NCI-H146 treated with DMSO at 0.1 percent for 48 hours (cell line): ENCODE results near the gene TNS3.

ENCODE experiments used
- DNase-seq: peaks from one replicate; lab custom pipeline; 2025; ENCODE audit not compliant: unreplicated experiment; lab: John Stamatoyannopoulos, UW

Gene TNS3

GRCh38 chr7:47375121-47375938 is 206.6 kb downstream of the TNS3 start:
- DNase-seq = no peak

GRCh38 chr7:47374538-47374937 is 207.4 kb downstream of the TNS3 start:
- no peak for DNase-seq

DNA sequence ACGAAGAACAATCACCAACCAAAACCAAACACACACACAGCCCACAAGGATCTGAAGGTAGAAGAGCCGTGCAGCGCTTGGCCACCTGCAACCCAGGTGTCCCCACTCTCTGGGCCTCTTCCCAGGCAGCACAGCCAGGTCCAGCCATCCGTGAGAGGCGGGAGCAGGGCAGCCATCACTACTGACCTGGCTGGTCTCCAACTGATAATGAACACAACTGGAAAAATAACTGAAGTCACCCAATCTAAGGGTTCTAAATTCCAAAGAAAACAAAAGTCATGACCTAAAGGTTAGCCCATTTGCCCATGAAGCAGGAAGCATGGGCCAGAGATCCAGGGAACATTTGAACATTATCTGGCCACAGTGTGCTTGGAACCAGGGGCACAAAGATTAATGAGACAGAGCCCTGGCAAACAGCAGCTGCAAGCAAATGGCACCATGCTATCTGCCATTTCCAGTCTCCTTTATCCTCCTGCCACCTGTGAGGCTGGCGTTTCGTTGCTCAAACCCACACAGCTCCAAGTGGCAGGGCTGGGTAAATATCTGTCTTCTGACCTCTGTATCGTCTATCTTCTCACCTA is 207.9 kb downstream of the TNS3 start:
- peak; percentile 37 for DNase-seq

GRCh38 chr7:47371733-47372368 is 210.1 kb downstream of the TNS3 start:
- peak; percentile 79 for DNase-seq

DNA sequence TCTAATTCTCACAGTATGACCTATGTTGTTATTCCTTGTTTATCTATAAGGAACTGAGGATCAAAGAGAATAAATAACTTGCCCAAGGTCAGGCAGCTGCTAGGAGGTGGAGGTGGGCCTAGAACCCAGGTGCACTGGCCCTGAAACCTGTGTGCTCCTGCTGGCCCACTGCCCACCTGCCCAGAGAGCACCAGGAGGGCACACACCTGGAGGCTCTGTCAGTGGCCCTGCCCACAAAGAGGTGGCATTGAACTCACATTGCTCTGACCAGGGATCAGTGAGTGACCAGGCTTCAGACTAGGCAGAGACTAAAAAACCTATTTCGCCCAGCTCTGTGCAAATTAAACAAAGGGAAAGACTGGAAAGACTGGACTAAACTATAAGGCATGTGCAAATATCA is 210.6 kb downstream of the TNS3 start:
- no peak for DNase-seq

GRCh38 chr7:47370461-47371042 is 211.4 kb downstream of the TNS3 start:
- DNase-seq = no peak

GRCh38 chr7:47369736-47370135 is 212.2 kb downstream of the TNS3 start:
- DNase-seq = no peak

DNA sequence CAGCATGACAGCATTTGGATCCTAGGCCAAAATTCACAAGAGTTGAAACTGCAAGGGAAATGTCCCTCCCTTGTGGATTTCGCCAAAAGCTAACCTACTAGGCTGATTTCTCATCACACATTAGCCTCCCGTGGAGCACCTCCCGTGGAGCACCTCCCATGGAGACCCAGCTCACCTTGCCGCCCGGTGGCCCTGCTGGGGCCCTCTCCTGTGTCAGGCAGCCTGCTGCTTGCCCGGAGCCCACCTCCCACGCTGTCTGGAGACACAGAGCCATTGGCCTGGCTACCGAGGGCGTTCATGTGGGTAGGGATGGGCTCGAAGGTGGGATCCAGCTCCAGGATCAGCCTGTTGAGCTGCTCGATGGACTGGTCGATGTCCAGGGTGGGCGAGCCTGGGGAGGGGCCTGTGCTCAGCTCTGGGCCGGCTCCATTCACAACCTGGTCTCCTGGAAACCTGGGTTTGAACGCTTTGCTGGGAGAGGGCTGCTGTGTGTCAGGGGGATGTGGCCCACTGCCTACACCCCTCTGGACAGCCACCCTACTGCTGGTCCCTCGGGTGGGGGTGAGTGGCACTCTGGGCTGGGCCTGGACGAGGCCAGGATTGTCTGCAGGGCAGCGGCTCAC is 213.6 kb downstream of the TNS3 start:
- DNase-seq = no peak

DNA sequence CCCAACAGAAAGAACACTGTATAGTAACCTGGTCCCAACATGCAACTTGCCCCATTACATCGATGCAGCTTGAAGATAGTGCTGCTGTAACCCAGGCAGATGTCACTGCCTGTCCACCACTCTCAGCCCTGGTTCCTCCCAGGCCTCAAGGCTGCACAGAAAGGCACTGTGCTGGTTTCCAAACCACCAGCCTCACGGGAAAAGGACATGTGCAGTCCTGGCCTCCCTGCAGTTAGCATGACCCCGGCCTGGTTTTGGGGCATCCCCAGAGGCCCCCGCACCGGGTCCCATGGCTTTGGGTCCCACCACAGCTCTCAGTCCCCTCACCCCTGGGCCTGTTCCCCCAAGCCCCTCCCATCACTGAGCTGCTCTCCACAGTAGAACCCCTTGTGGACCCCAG is 214.5 kb downstream of the TNS3 start:
- DNase-seq = no peak

GRCh38 chr7:47366960-47367359 is 215.0 kb downstream of the TNS3 start:
- no peak for DNase-seq

DNA sequence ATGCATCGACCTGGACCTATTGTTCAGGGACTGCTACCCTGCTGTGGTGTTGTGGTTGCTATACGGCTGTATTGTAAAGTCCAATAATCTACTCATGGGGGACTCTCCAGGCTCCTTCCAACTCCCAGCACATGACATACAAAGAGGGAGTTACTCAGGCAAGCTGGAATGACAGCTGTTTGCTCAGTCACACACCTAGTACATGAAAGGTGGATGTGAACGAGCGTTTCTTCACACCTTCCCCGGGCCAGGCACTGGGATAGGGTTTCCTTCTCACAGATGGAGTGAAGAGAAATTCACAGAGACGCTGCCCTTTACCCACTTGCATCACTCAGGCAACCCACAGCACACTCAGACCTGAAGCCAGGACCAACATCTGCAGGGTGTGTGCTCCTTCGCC is 215.7 kb downstream of the TNS3 start:
- DNase-seq = peak; percentile 47

DNA sequence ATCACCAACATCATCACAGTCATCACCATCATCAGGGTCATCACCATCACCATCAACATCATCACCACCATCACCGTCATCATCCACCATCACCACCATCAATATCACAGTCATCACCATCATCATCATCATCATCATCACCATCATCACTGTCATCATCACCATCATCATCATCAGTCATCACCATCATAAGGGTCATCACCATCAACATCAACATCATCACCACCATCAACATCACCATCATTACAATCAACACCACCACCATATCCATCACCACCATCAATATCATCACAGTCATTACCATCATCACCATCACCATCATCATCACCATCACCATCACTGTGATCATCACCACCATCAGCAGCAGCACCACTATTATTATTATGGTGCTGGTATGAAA is 218.9 kb downstream of the TNS3 start:
- DNase-seq = no peak

DNA sequence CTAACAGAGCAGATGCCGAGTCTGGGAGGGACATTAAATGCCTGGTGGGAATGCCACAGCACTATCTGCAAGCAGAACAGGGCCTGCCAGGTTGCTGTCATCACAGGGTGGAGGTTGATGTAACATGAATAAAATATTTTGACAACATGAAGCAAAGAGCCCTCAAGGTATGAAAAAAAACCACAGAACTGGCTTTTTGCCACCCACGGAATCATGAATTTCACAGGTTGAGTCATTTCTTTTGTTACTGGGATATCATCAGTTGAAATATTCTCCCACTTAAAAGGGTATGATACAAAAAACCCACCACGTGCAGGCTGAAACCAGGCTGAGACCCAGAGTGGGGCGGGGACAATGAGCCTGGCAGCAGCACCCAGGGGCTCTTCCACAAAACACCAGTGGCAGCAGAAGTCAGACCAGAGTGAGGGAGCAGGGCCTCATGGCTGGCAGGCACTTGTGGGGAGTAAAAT is 220.1 kb downstream of the TNS3 start:
- DNase-seq = no peak

DNA sequence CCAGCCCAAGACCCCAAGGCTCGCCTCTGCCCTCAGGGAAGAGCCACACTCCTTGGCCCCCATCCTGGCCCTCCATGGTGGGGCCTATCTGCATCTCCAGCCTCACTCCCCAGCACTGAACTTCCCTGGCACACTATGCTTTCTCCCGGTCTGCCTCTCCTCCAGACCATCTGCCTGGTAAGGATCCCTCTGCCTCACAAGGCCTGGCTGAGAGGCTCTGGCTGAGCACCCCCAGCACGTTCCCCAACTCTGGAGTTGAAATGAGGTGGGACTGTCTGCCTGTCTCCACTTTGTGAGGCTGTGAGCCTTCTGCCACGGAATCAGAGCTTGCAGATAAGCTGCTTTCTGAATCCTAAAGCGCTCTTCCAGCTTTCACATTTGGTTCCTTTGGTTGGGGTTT is 220.7 kb downstream of the TNS3 start:
- DNase-seq = no peak

DNA sequence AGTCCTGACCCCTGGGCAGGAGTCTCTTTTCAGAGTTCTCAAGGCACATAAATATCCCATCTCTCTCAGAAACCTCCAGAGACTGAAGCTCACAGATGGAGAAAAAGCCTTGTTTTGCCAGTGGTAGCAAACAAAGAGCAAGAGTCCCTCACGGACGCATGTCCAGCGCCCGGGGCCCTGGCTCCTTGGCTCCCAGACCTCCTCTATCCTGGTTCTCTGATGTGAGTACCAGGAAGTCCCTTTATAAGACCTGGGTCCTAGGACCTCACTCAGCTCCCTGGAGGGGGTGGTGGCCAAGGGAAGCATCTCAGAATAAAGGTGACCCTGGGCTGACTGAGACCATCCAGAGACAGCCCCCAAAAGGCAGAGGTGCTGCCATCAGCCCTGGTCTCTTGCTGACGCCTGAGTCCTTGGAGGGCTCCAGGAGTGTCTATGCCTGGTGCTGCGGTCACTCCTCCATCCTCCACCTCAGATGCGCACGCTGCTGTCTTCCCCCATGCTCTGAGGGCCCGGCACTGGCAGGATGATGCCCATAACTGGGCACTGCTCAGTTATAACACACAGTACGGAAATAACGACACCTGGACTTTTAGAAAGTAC is 221.5 kb downstream of the TNS3 start:
- no peak for DNase-seq

DNA sequence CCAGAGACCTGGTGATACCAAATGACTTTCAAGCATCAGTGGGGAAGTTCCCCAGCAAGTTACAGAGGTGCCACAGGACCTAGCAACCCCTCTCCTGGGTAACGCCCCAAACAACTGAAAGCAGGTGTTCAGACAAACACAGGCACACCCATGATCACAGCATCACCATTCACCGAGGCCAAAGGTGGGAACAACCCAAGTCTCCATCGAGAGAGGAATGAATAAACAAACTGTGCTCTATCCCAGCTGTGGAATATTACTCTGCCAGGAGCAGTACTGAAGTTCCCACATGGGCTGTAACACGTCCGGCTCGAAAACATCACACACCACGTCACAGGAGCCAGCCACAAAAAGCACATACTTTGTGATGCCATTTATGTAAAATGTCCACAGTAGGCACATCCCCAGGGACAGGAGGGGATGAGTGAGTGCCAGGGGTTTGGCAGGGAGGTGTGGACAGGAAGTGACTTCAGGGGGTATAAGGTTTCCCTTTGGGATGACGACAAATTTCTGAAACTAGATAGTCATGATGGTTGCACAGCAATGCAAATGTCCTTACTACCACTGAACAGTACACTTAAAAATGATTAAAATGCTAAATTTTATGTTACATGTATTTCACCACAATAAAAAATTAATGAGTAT is 222.8 kb downstream of the TNS3 start:
- DNase-seq = no peak

GRCh38 chr7:47358357-47358756 is 223.6 kb downstream of the TNS3 start:
- DNase-seq = no peak

- no peak for DNase-seq
Measured at GRCh38 chr7:47357863-47358262, 224.0 kb downstream of the TNS3 start.

- no peak for DNase-seq
Measured at GRCh38 chr7:47357361-47357760, 224.6 kb downstream of the TNS3 start.

- DNase-seq = no peak
Measured at GRCh38 chr7:47356261-47356660, 225.7 kb downstream of the TNS3 start.

DNA sequence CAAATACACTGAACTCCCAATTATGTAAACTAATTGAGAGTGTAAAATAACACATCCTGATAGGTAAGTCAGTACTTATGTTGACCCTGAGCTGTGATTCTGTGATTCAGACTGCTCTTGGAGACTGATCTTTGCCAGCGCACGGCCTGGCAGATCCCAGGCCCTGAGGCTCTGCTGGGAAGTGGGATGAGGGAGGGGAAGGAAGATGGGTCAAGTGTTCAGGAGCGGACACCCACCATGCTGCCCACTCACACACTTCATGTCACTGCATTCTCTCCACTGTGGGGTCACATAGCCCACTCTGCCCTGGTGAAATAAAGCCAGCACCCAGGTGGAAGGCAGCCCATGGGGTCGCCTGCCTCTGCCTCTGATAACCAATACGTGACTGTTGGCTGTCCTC is 226.2 kb downstream of the TNS3 start:
- no peak for DNase-seq
